ENCODE measurements around the gene MXRA8.
A peak's percentile ranks its signal among the peaks of the same experiment; 100 is the strongest.
"Not testable (repeated sequence)": the region's sequence is repeated elsewhere in the genome, so short reads cannot be mapped to it uniquely, and the experiment has no call there.

MXRA8 gene

GRCh38 chr1:1320666-1321448 is 37.5 kb downstream of the MXRA8 start:
- DNase-seq (ENCODE audit: low read depth in 2 of 2) = no peak

- no peak for DNase-seq (ENCODE audit: low read depth in 2 of 2)
Measured at GRCh38 chr1:1319646-1319941, 38.8 kb downstream of the MXRA8 start.

- DNase-seq (ENCODE audit: low read depth in 2 of 2) = no peak
Measured at GRCh38 chr1:1318777-1319645, 39.3 kb downstream of the MXRA8 start.

DNA sequence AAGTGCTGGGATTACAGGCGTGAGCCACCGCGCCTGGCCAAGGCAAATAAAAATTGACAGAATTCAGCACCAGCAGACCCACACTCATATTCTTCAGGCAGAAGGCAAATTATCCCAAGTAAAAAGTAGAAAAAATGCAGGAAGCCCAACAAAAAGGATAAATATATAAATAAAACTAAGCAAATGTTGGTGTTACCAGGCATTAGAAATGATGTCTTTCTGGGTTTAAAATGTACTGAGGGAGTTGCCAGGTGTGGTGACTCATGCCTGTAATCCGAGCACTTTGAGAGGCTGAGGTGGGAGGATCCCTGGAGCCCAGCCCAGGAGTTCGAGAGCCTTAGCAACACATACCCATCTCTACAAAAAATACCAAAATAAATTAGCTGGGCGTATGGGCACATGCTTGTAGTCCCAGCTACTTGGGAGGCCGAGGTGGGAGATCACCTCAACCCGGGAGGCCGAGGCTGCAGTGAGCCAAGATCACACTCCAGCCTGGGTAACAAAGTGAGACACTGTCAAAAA is 40.2 kb downstream of the MXRA8 start:
- no peak for DNase-seq (ENCODE audit: low read depth in 2 of 2)

GRCh38 chr1:1317420-1317819 is 40.9 kb downstream of the MXRA8 start:
- no peak for DNase-seq (ENCODE audit: low read depth in 2 of 2)

DNA sequence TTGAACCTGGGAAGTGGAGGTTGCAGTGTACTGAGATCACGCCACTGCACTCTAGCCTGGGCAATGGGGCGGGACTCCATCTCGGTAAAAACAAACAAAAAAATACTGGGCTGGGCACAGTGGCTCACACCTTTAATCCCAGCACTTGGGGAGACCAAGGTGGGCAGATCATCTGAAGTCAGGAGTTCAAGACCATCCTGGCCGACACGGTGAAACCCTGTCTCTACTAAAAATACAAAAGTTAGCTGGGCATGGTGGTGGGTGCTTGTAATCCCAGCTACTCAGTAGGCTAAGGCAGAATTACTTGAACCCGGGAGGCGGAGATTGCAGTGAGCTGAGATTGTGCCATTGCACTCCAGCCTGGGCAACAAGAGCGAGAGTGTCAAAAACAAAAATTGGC is 42.2 kb downstream of the MXRA8 start:
- not testable (repeated sequence) for DNase-seq (ENCODE audit: low read depth in 2 of 2)

- DNase-seq (ENCODE audit: low read depth in 2 of 2) = no peak
Measured at GRCh38 chr1:1315435-1315954, 42.9 kb downstream of the MXRA8 start.

DNA sequence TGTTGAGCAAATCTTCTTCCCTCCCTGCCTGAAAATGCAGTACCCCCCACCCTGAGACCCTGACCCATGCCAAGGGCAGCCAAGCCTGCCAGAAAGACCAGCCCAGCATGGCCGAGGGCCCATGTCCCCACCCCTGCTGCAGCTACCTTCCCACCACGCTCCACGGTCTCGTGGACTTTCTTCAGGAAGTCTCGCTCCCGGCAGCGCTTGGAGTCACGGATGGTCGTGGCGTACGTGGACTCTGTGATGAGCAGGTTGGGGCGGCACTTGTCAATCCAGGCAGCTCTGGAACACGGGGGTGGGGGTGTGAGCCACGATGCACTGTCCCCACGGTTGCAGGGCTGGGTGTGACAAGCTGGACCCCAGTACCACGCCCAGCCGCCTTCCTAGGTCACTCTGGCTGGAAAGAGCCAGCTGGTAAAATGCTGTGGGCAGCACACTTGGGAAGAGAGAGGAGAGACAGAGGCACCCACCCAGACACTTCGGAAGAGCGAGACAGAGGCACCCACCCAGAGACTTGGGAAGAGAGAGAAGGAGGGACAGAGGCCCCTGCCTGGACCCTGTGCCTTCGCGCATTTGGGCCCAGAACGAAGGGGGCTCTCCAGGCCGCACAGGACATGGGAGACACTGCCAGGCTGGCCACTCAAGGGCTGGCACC is 43.5 kb downstream of the MXRA8 start:
- DNase-seq (ENCODE audit: low read depth in 2 of 2) = no peak

DNA sequence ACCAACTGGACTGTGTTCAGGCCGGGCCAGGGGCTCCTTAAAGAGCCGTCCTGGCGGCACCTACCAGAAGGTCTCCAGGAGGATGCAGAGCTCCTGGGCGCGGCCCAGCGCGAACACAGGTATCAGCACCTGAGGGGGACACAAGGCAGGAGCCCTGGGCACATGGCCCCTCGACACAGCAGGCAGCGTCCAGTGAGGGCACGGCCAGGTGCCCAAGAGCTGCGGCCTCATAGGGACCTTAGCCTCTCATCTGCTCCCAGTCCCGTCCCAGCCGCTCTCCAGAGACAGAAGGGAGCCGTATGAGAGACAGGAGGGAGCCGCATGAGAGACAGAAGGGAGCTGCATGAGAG is 44.1 kb downstream of the MXRA8 start:
- DNase-seq (ENCODE audit: low read depth in 2 of 2) = no peak

- no peak for DNase-seq (ENCODE audit: low read depth in 2 of 2)
Measured at GRCh38 chr1:1313500-1314236, 44.7 kb downstream of the MXRA8 start.

DNA sequence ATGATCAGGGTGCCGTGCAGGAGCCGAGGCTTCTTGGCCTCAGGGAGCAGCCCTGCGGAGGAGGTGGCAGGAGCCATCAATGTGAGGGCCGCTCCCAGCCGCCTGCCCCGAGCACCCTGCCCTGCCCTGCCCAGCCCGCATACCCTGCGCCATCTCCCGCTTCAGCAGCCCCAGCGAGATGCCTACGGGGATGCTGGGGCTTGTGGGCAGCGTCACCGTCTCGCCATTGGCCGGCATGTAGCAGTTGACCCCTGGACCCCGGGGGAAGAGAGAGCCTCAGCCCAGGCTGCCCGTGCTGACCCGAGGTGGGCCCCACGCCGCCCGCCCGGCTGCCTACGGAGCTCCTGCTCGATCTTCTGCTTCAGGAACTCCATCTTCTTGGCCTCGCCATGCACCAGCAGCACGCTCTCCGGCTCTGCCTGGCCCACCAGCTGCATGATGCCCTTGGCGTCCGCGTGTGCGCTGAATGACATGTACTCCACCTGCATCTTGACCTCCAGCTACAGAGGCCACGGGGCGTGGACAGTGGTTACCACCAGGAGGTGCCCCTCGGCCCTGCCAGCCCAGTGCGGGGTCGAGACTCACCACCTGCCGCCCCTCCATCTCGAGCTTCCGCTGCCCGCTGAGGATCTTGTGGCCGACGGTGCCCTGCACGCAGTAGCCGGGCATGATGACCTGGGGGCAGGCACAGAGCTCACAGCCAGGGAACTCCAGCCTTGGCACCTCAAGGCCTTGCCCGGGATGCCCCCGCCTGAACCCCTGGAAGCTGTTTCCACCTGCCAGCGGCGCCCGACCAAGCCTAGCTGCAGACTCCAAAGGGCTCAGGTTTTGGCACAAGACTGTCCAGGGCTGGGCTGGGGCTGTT is 45.7 kb downstream of the MXRA8 start:
- no peak for DNase-seq (ENCODE audit: low read depth in 2 of 2)

DNA sequence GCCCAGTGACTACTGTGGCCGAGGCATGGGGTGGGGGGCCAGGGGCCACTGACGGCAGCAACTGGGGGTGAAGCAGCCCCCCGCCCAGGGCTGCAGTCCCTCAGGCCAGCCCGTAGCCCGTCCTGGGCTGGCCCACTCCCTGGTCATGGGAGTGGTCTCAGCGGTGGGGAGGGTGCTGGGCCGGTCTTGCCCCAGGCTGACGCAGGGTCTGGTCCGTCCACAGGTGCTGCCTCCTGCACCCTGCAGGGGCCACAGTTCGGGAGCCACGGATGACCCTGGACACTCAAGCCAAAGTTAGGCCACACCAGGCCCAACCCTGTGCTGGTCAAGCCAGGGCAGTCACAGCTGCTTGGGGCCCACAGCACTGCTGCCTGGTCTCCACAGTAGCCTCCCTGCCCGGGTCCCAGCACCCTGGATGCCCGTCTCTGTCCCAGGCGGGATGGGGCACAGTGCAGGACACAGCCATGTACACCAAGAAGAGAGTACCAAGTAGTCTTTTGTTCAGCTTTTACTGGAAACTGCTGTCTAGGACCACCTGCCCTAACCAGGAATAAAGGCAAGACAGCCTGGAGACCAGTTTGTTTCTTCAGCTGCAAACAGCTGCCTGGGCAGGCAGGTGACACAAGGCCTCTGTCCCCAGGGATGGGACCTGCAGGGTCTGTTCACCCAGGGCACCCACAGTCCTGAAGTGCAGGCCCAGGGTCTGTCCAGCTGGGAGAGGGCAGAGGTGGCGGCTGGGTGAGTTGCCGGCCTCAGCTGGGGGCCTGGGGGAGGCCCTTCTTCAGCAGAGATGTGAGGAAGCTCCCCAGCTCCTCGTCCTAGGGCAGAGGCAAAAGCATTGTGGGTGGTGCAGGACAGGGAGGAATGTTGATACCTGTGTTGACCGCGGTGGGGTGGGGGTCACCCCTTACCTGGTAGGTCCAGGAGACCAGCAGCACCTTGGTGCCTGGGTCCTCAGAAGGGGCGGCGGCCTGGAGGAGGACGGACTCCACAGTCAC is 46.9 kb downstream of the MXRA8 start:
- no peak for DNase-seq (ENCODE audit: low read depth in 2 of 2)

- no peak for DNase-seq (ENCODE audit: low read depth in 2 of 2)
Measured at GRCh38 chr1:1310476-1311053, 47.8 kb downstream of the MXRA8 start.

- no peak for DNase-seq (ENCODE audit: low read depth in 2 of 2)
Measured at GRCh38 chr1:1310109-1310385, 48.3 kb downstream of the MXRA8 start.

DNA sequence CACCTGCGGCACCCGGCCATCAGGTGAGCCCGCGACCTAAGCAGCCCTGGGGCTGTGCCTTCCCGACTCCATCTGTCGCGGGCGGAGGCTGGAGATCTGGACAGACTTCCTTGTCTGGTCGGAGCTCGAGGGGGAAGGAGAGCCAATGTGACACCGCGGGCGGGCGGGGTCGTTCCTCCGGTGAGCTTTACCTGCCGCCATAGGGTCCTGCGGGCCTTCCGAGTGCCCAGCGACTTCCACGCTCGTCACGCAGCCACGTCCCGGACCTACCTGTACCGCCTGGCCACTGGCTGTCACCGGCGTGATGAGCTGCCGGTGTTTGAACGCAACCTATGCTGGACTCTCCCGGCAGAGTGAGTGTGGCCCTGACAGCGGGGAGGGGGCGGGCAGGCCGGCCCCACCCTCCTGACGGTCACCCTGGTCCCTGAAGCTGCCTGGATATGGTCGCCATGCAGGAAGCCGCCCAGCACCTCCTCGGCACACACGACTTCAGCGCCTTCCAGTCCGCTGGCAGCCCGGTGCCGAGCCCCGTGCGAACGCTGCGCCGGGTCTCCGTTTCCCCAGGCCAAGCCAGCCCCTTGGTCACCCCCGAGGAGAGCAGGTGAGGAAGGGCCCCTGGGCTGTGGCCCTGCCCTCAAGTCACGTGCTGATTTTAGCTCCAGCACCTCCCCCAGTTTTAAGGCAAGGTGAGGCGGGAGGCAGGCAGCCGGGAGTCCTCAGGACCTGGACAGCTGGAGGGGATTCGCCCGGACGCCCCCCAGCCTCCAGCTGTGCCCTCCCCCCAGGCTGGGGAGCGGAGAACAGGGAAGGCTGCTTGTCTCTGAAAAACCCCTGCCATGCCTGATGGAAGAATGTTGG is 48.9 kb downstream of the MXRA8 start:
- no peak for DNase-seq (ENCODE audit: low read depth in 2 of 2)

DNA sequence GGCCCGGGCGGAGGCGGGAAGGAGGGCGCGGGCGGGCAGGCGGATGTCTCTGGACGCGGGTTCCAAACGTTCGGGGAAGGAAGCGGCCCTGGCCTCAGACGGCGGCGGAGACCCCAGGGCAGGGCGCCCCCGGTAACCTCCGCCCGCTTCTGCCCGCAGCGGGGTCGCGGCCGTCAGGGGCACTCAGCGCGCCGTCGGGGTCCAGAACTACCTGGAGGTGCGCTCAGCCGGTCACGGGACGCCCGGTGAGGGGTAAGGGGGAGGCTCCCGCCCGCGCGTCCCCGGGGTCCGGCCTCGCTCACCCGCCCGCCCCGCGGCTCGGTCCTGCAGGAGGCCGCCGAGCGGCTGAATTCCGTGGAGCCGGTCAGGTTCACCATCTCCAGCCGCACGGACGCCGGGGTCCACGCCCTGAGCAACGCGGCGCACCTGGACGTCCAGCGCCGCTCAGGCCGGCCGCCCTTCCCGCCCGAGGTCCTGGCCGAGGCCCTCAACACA is 49.6 kb downstream of the MXRA8 start:
- no peak for DNase-seq (ENCODE audit: low read depth in 2 of 2)

DNA sequence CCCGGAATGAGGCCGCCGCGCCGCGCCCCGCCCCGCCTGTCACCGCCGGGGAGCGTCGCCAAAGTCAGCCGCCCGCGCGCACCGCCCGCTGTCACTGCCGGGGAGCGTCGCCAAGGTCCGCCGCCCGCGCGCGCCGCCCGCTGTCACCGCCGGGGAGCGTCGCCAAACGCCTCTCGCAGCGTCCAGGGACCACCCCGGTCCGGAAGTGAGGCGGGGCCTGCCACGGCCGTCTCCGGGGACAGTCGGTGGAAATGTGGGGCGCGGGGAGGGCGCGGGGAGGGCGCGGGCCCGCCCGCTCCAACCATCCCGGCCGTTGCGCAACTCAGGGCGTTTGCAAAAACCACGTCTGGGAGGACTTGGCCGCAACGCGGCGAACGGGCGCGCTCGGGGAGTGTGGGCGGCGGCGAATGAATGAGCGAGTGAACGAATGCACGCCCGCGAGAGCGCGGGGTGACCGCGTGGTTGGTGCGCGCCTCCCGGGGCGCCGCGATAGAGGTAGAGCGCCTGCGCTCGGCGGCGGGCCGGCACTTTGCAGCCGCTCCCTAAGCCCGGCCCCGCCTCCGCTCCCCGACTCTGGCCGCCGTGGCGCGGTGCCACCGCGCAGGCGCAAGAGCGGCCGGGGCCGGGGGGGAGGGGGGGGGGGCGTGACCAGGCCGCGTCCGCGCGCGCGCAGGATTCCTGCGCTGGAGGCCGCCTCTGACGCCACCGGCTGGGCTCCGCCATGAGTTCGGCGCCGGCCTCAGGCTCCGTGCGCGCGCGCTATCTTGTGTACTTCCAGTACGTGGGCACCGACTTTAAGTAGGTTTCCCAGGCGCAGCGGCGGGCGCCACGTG is 50.2 kb downstream of the MXRA8 start, which contains the start of the genes ACAP3 and PUSL1:
Gene ACAP3 (minus strand): TSS at position 8 of the 833 bp plus-strand sequence. CDS start 115 bp downstream, outside the sequence.
Gene PUSL1 (plus strand): TSS at position 675 of the 833 bp plus-strand sequence. CDS start 47 bp downstream, at position 722.
- DNase-seq (ENCODE audit: low read depth in 2 of 2) = peak; percentile 68 to 81

Data from stimulated activated CD8-positive, alpha-beta memory T cell treated with anti-CD3 and anti-CD28 coated beads, Interleukin-2, amount 100 ng/mL, for 1 hour (primary cell).